Spleen (tissue), 11 donors: ENCODE measurements around the gene NDOR1. TPM values are rescaled to one million over a fixed set of nuclear protein-coding genes. Genes with fewer than 3 reads are reported as not detected.

Experiments
- DNase-seq: peaks from one replicate; pipeline ENCODE4 v3.0.0-alpha.2; 2020
- H3K27ac ChIP-seq, 8 donors: fragments of 200-600 bp; sonication (generic) in 7 of 8; 1 replicate in 4 of 8; 2 replicates in 4 of 8; pipeline versions ENCODE4 v1.5.0 to v1.8.0; 2016 to 2021; ENCODE audit warnings: inconsistent platforms in 4 of 8, mild to moderate bottlenecking in 4 of 8, moderate library complexity in 1 of 8
- H3K27me3 ChIP-seq, 7 donors: fragments of 200-600 bp; sonication (generic) in 6 of 7; replicated peaks in 1 of 7; 1 replicate in 4 of 7; 2 replicates in 3 of 7; pipeline versions ENCODE4 v1.5.0 to v1.8.0; 2016 to 2021; ENCODE audit warnings: inconsistent platforms in 3 of 7, mild to moderate bottlenecking in 1 of 7
- H3K36me3 ChIP-seq, 6 donors: fragments of 200-600 bp; sonication (generic) in 5 of 6; 1 replicate in 4 of 6; 2 replicates in 2 of 6; pipeline versions ENCODE4 v1.5.0 to v1.8.0; 2016 to 2021; ENCODE audit warnings: inconsistent platforms in 2 of 6
- H3K4me1 ChIP-seq, 6 donors: fragments of 200-600 bp; sonication (generic) in 5 of 6; 1 replicate in 3 of 6; 2 replicates in 3 of 6; pipeline versions ENCODE4 v1.5.0 to v1.8.0; 2016 to 2021; ENCODE audit warnings: inconsistent platforms in 3 of 6
- H3K4me3 ChIP-seq, 8 donors: fragments of 200-600 bp; sonication (generic) in 7 of 8; 1 replicate in 4 of 8; 2 replicates in 4 of 8; pipeline versions ENCODE4 v1.5.0 to v1.8.0; 2016 to 2021; ENCODE audit warnings: inconsistent platforms in 4 of 8, mild to moderate bottlenecking in 4 of 8, moderate library complexity in 2 of 8
- H3K9me3 ChIP-seq, 8 donors: fragments of 200-600 bp; sonication (generic) in 7 of 8; 1 replicate in 4 of 8; 2 replicates in 4 of 8; pipeline versions ENCODE4 v1.5.0 to v1.8.0; 2016 to 2021; ENCODE audit warnings: inconsistent platforms in 4 of 8
- POLR2A ChIP-seq, 3 donors: fragments of 450-650 bp; IDR thresholded peaks; one replicate each; pipeline ENCODE4 v1.5.1; 2017; ENCODE audit warnings: antibody characterized with exemption in 3 of 3, mild to moderate bottlenecking in 1 of 3
- POLR2AphosphoS5 ChIP-seq, 3 donors: sonication (generic); formaldehyde crosslinking; IDR thresholded peaks; one replicate each; pipeline ENCODE4 v1.5.1; 2017; ENCODE audit warnings: antibody characterized with exemption in 3 of 3
- whole genome bisulfite sequencing, 5 donors: extraction: QIAGEN DNeasy Blood & Tissue Kit in 3 of 5; methylation state at CpG; one replicate each; pipeline versions ENCODE4 v1.1.5 to v1.1.7; 2013 to 2018; 5-methylcytosine and 5-hydroxymethylcytosine counted together
- intact Hi-C: fragments of 100-400 bp; cut with DNase I; formaldehyde crosslinking; loops from one replicate; pipeline ENCODE4 v1.15.0; 2023; ENCODE audit warnings: low total_unique reads
- polyA plus RNA-seq, 3 donors: library from polyadenylated mRNA; stranded (reverse); fragments of 200-250 nt; gene quantifications; one replicate each; pipeline ENCODE4 v1.2.1, GENCODE V29; 2013
- total RNA-seq, 7 donors: library from RNA; depleted of rRNA in 3 of 7; stranded (reverse); fragments of >200 nt in 3 of 7; fragmentation: NEBNext Ultra II Directional in 4 of 7; extraction: Animal tissue kit (Norgen Biotek cat#: 25700) in 4 of 7; gene quantifications; one replicate each; pipeline versions ENCODE4 v1.1.0 to v1.2.1, GENCODE V29; 2016 to 2021
- TF ChIP-seq, protein P1 (sequence below), 11 experiments: fragments of 200-600 bp in 7 of 11; fragments of 450-650 bp in 4 of 11; sonication (generic) in 4 of 11; IDR thresholded peaks in 8 of 11; conservative IDR thresholded peaks in 3 of 11; 1 replicate in 7 of 11; 2 replicates in 4 of 11; pipeline versions ENCODE4 v1.4.0 to v1.8.0; 2016 to 2021; ENCODE audit warnings: antibody characterized with exemption in 11 of 11, inconsistent platforms in 4 of 11, mild to moderate bottlenecking in 1 of 11
- donor health status: healthy with polysubstance abuse.
- donor health status: DM: no; HTN: no; CAD: no; lungs with moderate emphysema.
- donor health status: DM: no; HTN: no; CAD: no.
- donor health status: Bipolar disorder and iron deficiency.
- donor health status: healthy.
- donor health status: DM: no; HTN: no; CAD: no.
- donor health status: DM: yes; HTN: yes; CAD: no.

NDOR1 gene
- total and polyA plus RNA-seq, 10 donors, result 6.3 to 28.7 (median 19.5) TPM

DNA sequence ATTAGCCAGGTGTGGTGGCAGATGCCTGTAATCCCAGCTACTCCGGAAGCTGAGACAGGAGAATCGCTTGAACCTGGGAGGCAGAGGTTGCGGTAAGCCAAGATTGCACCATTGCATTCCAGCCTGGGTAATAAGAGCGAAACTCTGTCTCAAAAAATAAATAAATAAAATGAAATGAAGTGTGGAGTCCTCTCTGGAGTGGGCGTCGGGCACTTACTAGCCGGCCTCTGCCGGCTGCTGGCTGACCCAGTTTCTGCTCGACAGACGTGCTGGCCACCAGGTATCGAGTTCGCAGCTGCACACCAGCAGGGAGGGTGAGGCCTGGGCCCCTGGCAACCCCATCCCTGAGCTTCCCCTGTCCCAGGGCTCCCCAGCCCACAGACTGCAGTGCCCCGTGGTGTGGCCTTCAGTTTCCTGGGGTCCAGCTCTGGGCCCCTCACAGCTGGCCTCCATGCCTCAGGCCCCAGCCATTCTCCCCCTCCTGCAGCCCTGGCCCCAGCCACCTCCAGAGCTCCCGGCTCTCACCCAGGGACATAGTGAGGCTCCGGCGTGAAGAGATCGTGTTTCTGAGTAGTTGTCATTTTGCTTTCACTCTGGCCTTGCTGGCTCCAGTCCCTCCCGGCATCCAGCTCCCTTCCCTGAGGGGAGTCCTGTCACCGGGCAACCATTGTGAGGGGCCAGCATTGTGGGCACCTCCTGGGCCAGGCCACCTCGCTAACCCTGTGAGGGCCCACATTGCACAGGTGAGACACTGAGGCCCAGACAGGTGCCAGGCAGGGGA lies 41.8 kb downstream of the NDOR1 start:
- Histone ChIP-seq H3K27me3 (no peaks in the 10 kb centered on the region), H3K27ac (no peak overlapping the region), H3K36me3 (peaks cover 0 to 17% (median 15%) of the 10 kb centered on the region in 6 donors), H3K9me3 (no peaks in the 10 kb centered on the region), H3K4me1 (peaks cover 7 to 26% (median 20%) of the 10 kb centered on the region in 6 donors), H3K4me3 (no peak overlapping the region)
- no peak for DNase-seq
- 80 to 91% (median 85%) methylated on average over 14 to 20 of the region's 20 CpGs for WGBS, 5 donors
- TF ChIP-seq POLR2AphosphoS5 (IDR thresholded peaks at IDR 0.05) (no peak), POLR2A (IDR thresholded peaks at IDR 0.05) (no peak)
- TF ChIP-seq, protein P1, sequence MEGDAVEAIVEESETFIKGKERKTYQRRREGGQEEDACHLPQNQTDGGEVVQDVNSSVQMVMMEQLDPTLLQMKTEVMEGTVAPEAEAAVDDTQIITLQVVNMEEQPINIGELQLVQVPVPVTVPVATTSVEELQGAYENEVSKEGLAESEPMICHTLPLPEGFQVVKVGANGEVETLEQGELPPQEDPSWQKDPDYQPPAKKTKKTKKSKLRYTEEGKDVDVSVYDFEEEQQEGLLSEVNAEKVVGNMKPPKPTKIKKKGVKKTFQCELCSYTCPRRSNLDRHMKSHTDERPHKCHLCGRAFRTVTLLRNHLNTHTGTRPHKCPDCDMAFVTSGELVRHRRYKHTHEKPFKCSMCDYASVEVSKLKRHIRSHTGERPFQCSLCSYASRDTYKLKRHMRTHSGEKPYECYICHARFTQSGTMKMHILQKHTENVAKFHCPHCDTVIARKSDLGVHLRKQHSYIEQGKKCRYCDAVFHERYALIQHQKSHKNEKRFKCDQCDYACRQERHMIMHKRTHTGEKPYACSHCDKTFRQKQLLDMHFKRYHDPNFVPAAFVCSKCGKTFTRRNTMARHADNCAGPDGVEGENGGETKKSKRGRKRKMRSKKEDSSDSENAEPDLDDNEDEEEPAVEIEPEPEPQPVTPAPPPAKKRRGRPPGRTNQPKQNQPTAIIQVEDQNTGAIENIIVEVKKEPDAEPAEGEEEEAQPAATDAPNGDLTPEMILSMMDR (IDR thresholded peaks at IDR 0.05 in 8 of 11, conservative IDR thresholded peaks at IDR 0.05 in 3 of 11), result no peak
- intact Hi-C loops, result no loop called here

DNA sequence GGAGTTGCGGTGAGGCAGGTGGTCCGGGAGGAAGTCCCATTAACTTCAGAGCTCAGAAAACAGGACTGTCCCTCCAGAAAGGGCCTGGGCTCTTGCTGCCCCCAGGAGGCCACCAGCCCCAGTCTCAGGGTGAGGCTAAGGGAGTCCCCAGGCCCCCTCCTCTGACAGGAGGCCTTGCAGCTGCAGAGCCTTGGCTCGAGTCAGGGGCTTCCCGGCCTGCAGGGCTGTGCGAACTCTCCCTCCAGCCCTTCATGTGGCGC lies 42.3 kb downstream of the NDOR1 start:
- H3K27ac ChIP-seq, result no peak overlapping the region
- WGBS, 5 donors, result 86 to 93% (median 90%) methylated on average over 6 of the region's 6 CpGs
- H3K4me1 ChIP-seq, result peaks cover 1 to 24% (median 16%) of the 10 kb centered on the region in 6 donors
- no peak for TF ChIP-seq POLR2A (IDR thresholded peaks at IDR 0.05)
- TF ChIP-seq, protein P1 (IDR thresholded peaks at IDR 0.05 in 8 of 11, conservative IDR thresholded peaks at IDR 0.05 in 3 of 11), result no peak
- TF ChIP-seq POLR2AphosphoS5 (IDR thresholded peaks at IDR 0.05), result no peak
- DNase-seq, result no peak
- no peak overlapping the region for H3K4me3 ChIP-seq
- no peaks in the 10 kb centered on the region for H3K9me3 ChIP-seq
- no peaks in the 10 kb centered on the region for H3K27me3 ChIP-seq
- intact Hi-C loops, result no loop called here
- peaks cover 0 to 12% (median 10%) of the 10 kb centered on the region in 6 donors for H3K36me3 ChIP-seq

DNA sequence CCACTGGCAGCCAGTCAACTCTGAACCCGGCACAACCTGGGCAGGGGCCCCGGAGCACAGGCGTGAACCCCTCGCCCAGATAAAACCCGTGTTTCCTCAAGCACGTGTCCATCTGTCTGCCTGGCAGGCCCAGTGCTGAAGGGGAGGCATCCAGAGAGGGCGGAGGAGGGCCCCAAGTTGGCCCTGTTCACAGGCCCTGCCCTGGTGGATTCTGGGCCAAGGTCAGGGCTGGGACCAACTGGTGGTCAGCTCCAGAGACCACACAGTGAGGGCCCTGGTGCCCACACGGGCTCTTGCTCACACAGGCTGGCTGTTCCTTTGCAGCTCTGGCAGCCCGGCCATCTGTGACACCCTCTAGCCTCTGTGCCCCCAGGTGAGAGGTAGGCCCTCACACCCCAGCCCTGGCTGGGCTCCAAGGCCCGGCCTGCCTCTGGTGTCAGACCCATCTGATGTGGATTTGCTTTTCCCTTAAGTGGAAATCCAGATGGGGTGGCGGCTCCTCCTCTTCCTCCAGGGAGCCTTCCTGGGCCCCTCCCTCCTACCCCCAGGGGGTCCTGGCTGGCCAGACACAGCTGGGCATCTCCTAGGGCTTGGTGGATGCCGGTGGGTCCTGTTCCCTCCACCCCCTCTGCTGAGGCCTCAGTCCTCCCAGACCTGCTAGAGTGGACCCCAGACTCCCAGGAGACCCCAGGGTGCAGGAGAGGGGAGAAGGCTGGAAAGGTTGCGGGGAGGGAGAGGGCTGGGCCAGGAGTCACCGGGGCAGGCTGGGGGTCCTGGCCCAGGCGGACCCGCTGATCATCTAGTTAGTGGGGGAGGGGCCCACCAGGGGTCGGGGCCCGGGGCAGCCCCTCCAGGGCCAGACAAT lies 45.1 kb downstream of the NDOR1 start:
- H3K4me1 ChIP-seq, result peaks cover 0 to 24% (median 14%) of the 10 kb centered on the region in 6 donors
- 60 to 87% (median 79%) methylated on average over 10 to 18 of the region's 18 CpGs for WGBS, 5 donors
- no peaks in the 10 kb centered on the region for H3K36me3 ChIP-seq
- H3K4me3 ChIP-seq, result no peak overlapping the region
- DNase-seq, result no peak
- intact Hi-C loops, result no loop called here
- H3K27ac ChIP-seq, result no peak overlapping the region
- H3K27me3 ChIP-seq, result no peaks in the 10 kb centered on the region
- no peaks in the 10 kb centered on the region for H3K9me3 ChIP-seq
- TF ChIP-seq POLR2A (IDR thresholded peaks at IDR 0.05), result no peak

DNA sequence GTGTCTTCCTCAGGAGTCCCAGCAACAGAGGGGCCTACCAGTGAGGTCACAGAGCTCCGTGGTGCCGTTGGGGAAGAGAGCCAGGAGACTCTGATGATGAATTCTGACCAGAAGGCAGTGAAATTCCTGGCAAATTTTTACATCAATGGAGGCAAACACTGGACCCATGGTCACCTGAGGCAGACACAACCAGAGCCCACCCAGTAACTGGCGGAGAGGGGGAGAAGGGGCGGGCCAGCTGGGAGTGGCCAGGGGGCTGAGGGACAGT lies 45.6 kb downstream of the NDOR1 start, which contains the start of gene STPG3:
STPG3 (plus strand) TSS at position 93 of the 268 bp plus-strand sequence; CDS start at position 94, 1 bp downstream.
- H3K4me1 ChIP-seq, result peaks cover 4 to 30% (median 20%) of the 10 kb centered on the region in 6 donors
- 79 to 88% (median 86%) methylated on average over 4 of the region's 4 CpGs for WGBS, 5 donors
- no peak within 1 kb of the TSS for H3K27ac ChIP-seq
- H3K36me3 ChIP-seq, result peaks cover 0 to 1% (median 0%) of the 10 kb centered on the region in 6 donors
- DNase-seq, result no peak
- H3K27me3 ChIP-seq, result no peaks in the 10 kb centered on the region
- intact Hi-C loops, result no loop called here
- H3K4me3 ChIP-seq, result no peak within 1 kb of the TSS
- TF ChIP-seq, protein P1 (IDR thresholded peaks at IDR 0.05 in 8 of 11, conservative IDR thresholded peaks at IDR 0.05 in 3 of 11), result no peak
- TF ChIP-seq POLR2AphosphoS5 (IDR thresholded peaks at IDR 0.05) (no peak), POLR2A (IDR thresholded peaks at IDR 0.05) (no peak)
- H3K9me3 ChIP-seq, result no peaks in the 10 kb centered on the region
